NK-92 treated with Interleukin-12 subunit alpha and Interleukin-12 subunit beta, amount 100 ng/mL, for 24 hours (cell line): ENCODE results near the gene TPD52L1.

ENCODE experiments used
- DNase-seq: peaks from one replicate; lab custom pipeline; 2025; lab: John Stamatoyannopoulos, UW

TPD52L1 gene

DNA sequence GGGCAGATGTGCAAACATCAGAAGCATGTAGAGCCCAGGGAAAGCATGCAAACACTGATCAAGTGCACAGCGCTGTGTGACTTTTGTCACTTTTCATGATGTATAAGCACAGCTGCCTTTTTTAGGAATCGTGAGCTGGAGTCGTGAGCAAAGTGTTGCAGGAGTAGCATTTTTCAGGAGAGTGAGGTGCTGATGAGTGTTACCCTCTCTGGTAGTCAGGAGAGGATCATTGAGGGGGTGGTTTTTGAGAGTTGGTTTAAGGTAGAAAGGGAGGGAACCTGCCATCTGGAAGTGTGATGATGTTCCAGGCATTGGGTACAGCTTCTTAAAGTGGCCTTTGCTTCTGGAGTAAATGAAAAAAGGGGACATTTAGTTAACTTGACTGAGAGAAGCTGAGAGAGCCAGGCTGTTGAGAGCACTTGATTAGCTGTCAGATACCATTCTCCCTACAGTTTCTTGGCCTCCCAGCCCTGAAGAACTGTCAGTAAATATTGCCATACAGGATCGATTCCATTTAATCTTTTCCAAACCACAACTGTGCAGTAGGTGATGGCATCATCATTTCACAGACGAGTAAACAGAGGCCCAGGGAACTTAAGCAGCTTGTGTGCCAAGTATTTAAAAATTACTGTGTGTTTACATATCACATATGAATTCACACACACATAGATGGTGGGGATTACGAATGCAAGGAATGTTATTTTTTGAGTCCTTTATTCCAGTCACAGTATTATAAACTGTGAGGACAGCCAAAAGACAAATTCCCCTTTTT lies 28.9 kb downstream of the TPD52L1 start:
- DNase-seq = no peak

DNA sequence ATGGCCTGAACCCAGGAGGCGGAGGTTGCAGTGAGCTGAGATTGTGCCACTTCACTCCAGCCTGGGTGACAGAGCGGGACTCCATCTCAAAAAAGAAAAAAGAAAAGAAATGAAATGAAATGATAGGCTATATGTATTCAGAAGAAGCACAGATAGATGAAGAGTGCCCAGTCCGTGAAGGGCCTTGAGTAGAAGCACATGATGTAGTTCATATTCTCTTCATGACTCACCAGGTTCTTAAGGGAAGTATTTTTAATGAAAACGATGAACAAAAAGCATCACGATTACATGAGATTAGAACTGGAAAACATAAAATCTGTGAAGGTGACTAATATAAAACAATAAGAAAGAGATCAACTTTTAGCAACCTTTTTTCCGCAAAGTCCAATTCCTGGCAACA lies 29.8 kb downstream of the TPD52L1 start:
- no peak for DNase-seq

GRCh38 chr6:125188037-125188436 lies 34.5 kb downstream of the TPD52L1 start:
- DNase-seq = no peak

GRCh38 chr6:125188594-125189203 lies 35.1 kb downstream of the TPD52L1 start:
- DNase-seq = no peak

- DNase-seq = no peak
Measured at GRCh38 chr6:125189494-125189893, 35.9 kb downstream of the TPD52L1 start.

GRCh38 chr6:125190667-125191066 lies 37.1 kb downstream of the TPD52L1 start:
- DNase-seq = no peak

GRCh38 chr6:125191916-125192609 lies 38.5 kb downstream of the TPD52L1 start:
- peak; percentile 12 for DNase-seq

DNA sequence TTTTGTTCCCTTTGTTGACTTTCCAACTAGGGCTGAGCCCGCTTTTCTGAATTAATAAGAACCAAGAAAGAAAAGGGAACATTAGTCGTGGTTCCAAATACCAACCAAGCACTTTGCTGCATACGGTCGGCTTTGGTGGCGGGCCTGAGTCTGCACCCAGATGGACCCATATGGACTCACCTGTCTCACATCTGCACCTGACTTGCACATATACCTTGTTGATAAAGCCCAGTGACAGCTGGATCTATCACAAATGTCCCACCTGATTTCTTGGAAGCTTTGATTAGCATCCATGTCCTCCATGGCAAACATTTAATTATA lies 39.0 kb downstream of the TPD52L1 start:
- no peak for DNase-seq

DNA sequence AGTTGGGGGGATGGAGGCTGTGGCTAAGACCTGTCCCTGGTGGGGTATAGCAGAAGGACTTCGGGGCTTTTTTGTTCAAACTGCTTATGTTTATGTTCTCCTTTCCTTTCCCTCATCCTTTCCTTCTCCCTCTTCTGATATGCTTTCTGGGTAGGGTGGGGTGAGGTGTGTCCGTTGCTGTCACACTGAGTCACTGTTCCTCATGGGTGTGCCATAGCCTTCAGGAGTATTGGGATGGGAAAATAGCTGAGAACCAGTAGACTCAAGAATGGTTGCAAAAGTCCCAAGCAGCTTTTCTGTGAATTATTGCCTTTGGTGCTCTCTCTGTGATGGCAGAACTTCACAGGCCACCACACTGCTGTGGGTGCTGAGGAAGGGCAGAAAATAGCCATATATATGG lies 39.6 kb downstream of the TPD52L1 start:
- DNase-seq = no peak

GRCh38 chr6:125194941-125195340 lies 41.4 kb downstream of the TPD52L1 start:
- no peak for DNase-seq

DNA sequence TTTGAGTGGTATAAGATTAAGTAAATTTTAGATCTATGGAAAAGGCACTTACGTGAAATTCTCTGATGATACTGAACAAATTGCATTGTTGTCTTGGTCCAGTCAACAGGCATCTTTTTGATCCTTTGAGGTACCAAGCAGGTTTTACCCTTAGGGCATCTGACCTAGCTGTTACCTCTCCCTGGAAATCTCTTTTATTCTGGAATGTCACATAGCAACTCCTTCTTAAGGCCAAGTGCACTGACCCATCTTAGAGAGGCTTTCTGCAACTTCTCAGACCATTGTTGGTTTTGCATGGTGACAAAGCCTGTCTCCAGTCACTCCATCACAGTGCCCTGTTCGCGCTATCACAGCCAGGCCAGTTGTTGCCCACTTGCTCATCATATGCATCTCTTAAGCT lies 42.0 kb downstream of the TPD52L1 start:
- no peak for DNase-seq

- no peak for DNase-seq
Measured at GRCh38 chr6:125196613-125197012, 43.0 kb downstream of the TPD52L1 start.

- DNase-seq = no peak
Measured at GRCh38 chr6:125197795-125198269, 44.3 kb downstream of the TPD52L1 start.

DNA sequence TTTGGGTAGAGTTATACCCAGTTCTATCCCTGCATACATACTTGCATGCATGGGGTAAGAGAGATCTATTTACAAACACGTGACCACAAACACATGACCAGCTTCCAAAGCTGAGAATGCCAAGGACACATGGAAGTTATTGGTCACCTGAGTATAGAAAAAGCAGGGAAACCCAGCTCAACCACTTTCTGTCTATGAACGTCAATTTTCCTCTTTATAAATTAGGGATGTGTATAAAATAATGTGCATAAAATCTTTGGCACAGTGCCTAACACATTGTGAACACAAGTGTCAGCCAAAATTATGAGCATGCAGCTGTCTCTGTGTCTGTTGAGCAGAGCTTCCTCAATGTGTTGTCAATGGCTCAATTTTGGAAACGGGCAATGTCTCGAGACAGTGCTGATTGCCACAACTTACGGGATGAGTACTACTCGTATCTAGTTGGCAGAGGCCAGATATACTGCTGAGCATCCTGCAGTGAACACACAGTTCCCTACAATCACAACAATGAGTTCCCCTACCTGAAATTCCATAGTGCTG lies 44.9 kb downstream of the TPD52L1 start:
- DNase-seq = no peak

DNA sequence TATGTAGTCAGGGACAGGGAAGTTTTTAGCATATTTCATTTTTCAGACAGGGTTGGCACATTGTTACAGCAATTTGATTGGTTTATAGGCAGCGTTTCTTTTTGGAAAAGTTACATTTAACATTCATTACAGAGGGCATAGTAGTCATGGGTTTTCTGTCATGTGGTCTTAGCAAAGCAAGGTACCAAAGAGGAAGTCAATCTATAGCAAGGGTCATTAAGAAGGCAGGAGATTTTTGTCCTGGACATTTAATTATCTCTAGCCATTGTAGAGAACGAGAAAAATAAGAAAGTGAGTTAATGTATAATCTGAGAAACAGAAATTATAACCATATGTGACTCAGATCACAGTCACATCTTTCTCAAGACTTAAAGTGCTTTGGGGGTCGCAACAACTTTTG lies 47.4 kb downstream of the TPD52L1 start:
- DNase-seq = no peak

GRCh38 chr6:125201961-125202729 lies 48.6 kb downstream of the TPD52L1 start:
- no peak for DNase-seq

GRCh38 chr6:125203395-125203794 lies 49.8 kb downstream of the TPD52L1 start:
- DNase-seq = no peak

- DNase-seq = no peak
Measured at GRCh38 chr6:125205931-125206330, 52.4 kb downstream of the TPD52L1 start.

DNA sequence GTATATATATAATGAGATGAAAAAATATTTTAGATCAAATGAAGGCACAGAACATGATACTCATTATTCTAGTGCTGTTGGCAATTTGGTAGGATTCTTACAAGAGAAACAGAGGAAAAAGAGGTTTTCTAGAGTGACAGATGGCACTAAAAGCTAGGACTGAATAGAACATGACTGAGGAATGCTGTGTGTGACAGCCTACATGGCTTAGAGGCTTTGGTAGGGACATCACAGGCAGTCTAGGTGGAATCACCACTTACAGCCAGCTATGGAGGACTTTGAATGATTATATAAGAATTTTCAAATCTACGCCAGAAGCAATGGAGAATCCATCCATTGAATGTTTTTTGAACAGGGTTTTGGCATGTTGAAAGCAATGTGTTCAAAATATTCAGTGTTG lies 52.8 kb downstream of the TPD52L1 start:
- DNase-seq = no peak

- no peak for DNase-seq
Measured at GRCh38 chr6:125207956-125208355, 54.4 kb downstream of the TPD52L1 start.

DNA sequence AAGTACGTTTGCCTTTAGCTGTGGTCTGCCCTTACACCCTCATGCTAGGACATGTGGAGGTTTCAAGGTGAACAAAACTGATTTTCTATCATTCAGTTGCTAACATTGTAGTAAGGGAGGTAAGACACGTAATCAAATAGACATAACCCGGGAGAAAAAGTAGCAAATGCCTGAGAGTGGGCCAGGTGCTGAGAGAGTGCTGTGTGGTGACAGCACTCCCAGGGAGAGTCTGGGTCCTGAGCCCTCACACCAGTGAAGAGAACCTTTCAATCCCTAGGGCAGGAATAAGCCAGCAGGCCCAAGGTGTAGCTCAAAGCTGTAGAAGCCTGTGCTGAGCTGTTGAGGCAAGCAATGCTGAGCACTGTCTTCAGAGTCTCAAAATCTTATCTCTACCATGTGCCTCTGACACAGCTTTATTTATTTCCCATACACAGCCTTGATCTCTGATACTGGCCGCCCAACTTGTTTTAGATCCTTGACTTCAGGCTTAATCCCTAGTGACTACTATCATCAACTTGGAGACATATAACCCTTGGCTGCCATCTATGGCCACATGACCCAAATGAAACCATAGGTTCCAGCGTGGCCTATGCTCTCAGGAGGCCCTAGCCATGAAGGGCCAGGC lies 55.2 kb downstream of the TPD52L1 start:
- DNase-seq = no peak

- DNase-seq = no peak
Measured at GRCh38 chr6:125210667-125211066, 57.1 kb downstream of the TPD52L1 start.
